Neural progenitor cell (in vitro differentiated cells): ENCODE measurements around the gene FAF1. TPM values are rescaled to one million over a fixed set of nuclear protein-coding genes. Genes with fewer than 3 reads are reported as not detected.

Experiments
- DNase-seq: peaks from one replicate; pipeline ENCODE4 v3.0.0-alpha.2; 2016; ENCODE audit warnings: low spot score
- H2AFZ ChIP-seq: fragments of 200-600 bp; sonication (generic); replicated peaks from 2 replicates; pipeline ENCODE4 v1.6.1; 2016; ENCODE audit warnings: antibody characterized with exemption
- H3F3A ChIP-seq: fragments of 200-600 bp; sonication (generic); 2 replicates; pipeline ENCODE4 v1.6.1; 2016; ENCODE audit warnings: antibody characterized with exemption, low read depth
- H3K27ac ChIP-seq: fragments of 200-600 bp; sonication (generic); 2 replicates; pipeline ENCODE4 v1.5.1; 2016; ENCODE audit warnings: mild to moderate bottlenecking
- H3K27me3 ChIP-seq: fragments of 200-600 bp; sonication (generic); 2 replicates; pipeline ENCODE4 v1.6.1; 2016; ENCODE audit warnings: mild to moderate bottlenecking, moderate library complexity
- H3K36me3 ChIP-seq: fragments of 200-600 bp; sonication (generic); 2 replicates; pipeline ENCODE4 v1.5.1; 2016
- H3K4me1 ChIP-seq: fragments of 200-600 bp; sonication (generic); 2 replicates; pipeline ENCODE4 v1.6.1; 2016; ENCODE audit warnings: mixed run types
- H3K4me2 ChIP-seq: fragments of 200-600 bp; sonication (generic); 2 replicates; pipeline ENCODE4 v1.6.1; 2016
- H3K4me3 ChIP-seq: fragments of 200-600 bp; sonication (generic); 2 replicates; pipeline ENCODE4 v1.5.1; 2016
- H3K79me2 ChIP-seq: fragments of 200-600 bp; sonication (generic); 2 replicates; pipeline ENCODE4 v1.6.1; 2016; ENCODE audit warnings: low read depth
- H3K9ac ChIP-seq: fragments of 200-600 bp; sonication (generic); 2 replicates; pipeline ENCODE4 v1.6.1; 2016
- H3K9me3 ChIP-seq: fragments of 200-600 bp; sonication (generic); 2 replicates; pipeline ENCODE4 v1.5.1; 2016; ENCODE audit warnings: low read depth
- H4K20me1 ChIP-seq: fragments of 200-600 bp; sonication (generic); 2 replicates; pipeline ENCODE4 v1.6.1; 2016; ENCODE audit warnings: low read depth
- H3K27ac Mint-ChIP-seq: 3 replicates; pipeline ENCODE4 v1.8.0; 2021; ENCODE audit warnings: mixed read lengths
- H3K27me3 Mint-ChIP-seq: 2 replicates; pipeline ENCODE4 v1.8.0; 2022; ENCODE audit warnings: low read depth, mild to moderate bottlenecking, inconsistent platforms, moderate library complexity, mixed read lengths; ENCODE audit not compliant: insufficient read depth
- H3K36me3 Mint-ChIP-seq: 3 replicates; pipeline ENCODE4 v1.8.0; 2021; ENCODE audit warnings: mixed read lengths
- H3K4me1 Mint-ChIP-seq: 3 replicates; pipeline ENCODE4 v1.8.0; 2021; ENCODE audit warnings: mixed read lengths
- H3K4me3 Mint-ChIP-seq: 3 replicates; pipeline ENCODE4 v1.8.0; 2021; ENCODE audit warnings: mild to moderate bottlenecking, moderate library complexity, mixed read lengths
- H3K9me3 Mint-ChIP-seq: 3 replicates; pipeline ENCODE4 v1.8.0; 2020; ENCODE audit warnings: mixed read lengths
- EZH2 ChIP-seq: fragments of 200-600 bp; sonication (generic); IDR thresholded peaks from 2 replicates; pipeline ENCODE4 v1.6.1; 2017; ENCODE audit warnings: antibody characterized with exemption, mild to moderate bottlenecking, moderate library complexity
- EZH2phosphoT487 ChIP-seq: fragments of 200-600 bp; sonication (generic); IDR thresholded peaks from 2 replicates; pipeline ENCODE4 v1.6.1; 2017; ENCODE audit warnings: antibody characterized with exemption
- total RNA-seq: library from RNA; depleted of rRNA; stranded (reverse); fragments of >200 nt; gene quantifications from 2 replicates; pipeline ENCODE4 v1.2.3, GENCODE V29; 2015; ENCODE audit warnings: low replicate concordance
- TF ChIP-seq, protein P1 (sequence below): fragments of 200-600 bp; sonication (generic); IDR thresholded peaks from 2 replicates; pipeline ENCODE4 v1.5.1; 2017; ENCODE audit warnings: antibody characterized with exemption, mild to moderate bottlenecking

FAF1 gene
- total RNA-seq, 1 donor from 2014 or later: 103 TPM

DNA sequence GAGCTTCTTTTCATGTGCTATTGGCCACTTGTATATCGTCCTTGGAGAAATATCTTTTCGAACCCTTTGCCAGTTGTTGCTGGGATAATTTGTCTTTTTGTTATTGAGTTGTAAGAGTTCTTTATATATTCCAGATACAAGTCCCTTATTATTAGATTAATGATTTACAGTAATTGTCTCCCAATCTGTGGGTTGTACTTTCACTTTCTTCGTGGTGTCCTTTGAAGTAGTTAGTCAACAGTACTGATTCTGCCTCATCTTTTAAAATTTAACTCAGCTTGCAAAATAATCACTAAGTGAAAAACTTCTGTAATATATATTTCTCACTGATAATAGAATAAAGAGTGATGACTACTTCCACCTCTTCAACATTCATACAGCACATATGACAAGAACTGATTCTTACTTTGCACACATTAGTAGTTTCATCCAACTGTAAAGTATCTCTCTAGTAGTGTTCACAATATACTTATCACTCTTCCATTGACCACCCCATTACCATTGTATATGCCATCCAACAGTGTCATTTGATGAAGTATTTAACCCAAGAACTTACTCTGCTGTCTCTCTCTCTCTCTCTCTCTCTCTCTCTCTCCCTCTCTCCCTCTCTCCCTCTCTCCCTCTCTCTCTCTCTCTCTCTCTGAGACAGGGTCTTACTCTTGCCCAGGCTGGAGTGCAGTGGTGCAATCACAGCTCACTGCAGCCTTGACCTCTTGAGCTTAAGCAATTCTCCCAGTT, 432.6 kb downstream of the FAF1 start:
- Mint-ChIP-seq H3K36me3 (peaks cover 9% of the 10 kb centered on the region), H3K27ac (no peak overlapping the region), H3K4me1 (no peaks in the 10 kb centered on the region), H3K9me3 (no peaks in the 10 kb centered on the region), H3K4me3 (no peak overlapping the region), H3K27me3 (no peaks in the 10 kb centered on the region)
- Histone ChIP-seq H3K4me2 (no peak overlapping the region), H3K9me3 (peaks cover 8% of the 10 kb centered on the region), H3K4me3 (no peak overlapping the region), H3K27ac (no peak overlapping the region), H3K4me1 (peaks cover 17% of the 10 kb centered on the region), H3K36me3 (no peaks in the 10 kb centered on the region), H3K27me3 (no peaks in the 10 kb centered on the region), H3F3A (peaks cover 7% of the 10 kb centered on the region), H3K79me2 (no peaks in the 10 kb centered on the region), H2AFZ (no peak overlapping the region), H3K9ac (no peak overlapping the region), H4K20me1 (no peaks in the 10 kb centered on the region)
- no peak for TF ChIP-seq EZH2phosphoT487
- TF ChIP-seq, protein P1, sequence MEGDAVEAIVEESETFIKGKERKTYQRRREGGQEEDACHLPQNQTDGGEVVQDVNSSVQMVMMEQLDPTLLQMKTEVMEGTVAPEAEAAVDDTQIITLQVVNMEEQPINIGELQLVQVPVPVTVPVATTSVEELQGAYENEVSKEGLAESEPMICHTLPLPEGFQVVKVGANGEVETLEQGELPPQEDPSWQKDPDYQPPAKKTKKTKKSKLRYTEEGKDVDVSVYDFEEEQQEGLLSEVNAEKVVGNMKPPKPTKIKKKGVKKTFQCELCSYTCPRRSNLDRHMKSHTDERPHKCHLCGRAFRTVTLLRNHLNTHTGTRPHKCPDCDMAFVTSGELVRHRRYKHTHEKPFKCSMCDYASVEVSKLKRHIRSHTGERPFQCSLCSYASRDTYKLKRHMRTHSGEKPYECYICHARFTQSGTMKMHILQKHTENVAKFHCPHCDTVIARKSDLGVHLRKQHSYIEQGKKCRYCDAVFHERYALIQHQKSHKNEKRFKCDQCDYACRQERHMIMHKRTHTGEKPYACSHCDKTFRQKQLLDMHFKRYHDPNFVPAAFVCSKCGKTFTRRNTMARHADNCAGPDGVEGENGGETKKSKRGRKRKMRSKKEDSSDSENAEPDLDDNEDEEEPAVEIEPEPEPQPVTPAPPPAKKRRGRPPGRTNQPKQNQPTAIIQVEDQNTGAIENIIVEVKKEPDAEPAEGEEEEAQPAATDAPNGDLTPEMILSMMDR: no peak
- no peak for DNase-seq

DNA sequence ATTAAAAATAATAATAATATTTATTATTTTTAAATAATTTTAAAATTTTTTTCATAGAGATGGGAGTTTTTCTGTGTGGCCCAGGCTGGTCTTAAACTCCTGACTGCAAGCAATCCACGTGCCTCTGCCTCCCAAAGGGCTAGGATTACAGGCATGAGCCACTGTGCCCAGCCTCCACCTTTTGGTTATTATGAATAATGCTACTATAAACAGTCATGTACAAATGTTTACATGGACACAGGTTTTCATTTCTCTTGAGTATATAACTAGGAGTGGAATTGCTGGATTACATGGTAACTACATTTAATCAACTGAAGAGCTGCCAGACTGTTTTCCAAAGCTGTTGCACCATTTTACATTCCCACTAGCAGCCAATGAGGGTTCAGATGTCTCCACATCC, 433.6 kb downstream of the FAF1 start:
- peaks cover 8% of the 10 kb centered on the region for H3K9me3 ChIP-seq
- H3K27ac Mint-ChIP-seq: no peak overlapping the region
- no peak overlapping the region for H3K27ac ChIP-seq
- no peak overlapping the region for H2AFZ ChIP-seq
- H3K4me1 Mint-ChIP-seq: no peaks in the 10 kb centered on the region
- no peaks in the 10 kb centered on the region for H3K36me3 ChIP-seq
- no peaks in the 10 kb centered on the region for H3K79me2 ChIP-seq
- no peaks in the 10 kb centered on the region for H4K20me1 ChIP-seq
- TF ChIP-seq EZH2phosphoT487 (no peak), EZH2 (no peak)
- TF ChIP-seq, protein P1: no peak
- H3F3A ChIP-seq: peaks cover 3% of the 10 kb centered on the region
- no peaks in the 10 kb centered on the region for H3K27me3 Mint-ChIP-seq
- H3K4me2 ChIP-seq: no peak overlapping the region
- H3K4me3 ChIP-seq: no peak overlapping the region
- H3K36me3 Mint-ChIP-seq: peaks cover 9% of the 10 kb centered on the region
- no peak for DNase-seq
- no peak overlapping the region for H3K4me3 Mint-ChIP-seq
- no peak overlapping the region for H3K9ac ChIP-seq
- H3K27me3 ChIP-seq: no peaks in the 10 kb centered on the region
- peaks cover 15% of the 10 kb centered on the region for H3K4me1 ChIP-seq
- H3K9me3 Mint-ChIP-seq: no peaks in the 10 kb centered on the region

DNA sequence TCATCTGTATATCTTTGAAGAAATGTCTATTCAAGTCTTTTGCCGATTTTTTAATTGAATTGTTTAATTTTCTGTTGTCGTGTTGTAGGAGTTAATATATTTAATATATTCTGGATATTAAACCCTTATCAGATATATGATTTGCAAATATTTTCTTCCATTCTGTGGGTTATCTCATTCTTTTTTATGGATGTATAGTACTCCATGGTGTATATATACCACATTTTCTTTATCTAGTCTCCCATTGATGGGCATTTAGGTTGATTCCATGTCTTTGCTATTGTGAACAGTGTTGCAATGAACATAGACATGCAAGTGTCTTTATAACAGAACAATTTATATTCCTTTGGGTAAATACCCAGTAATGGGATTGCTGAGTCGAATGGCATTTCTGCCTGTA, 436.5 kb downstream of the FAF1 start:
- Histone ChIP-seq H3K9me3 (peaks cover 8% of the 10 kb centered on the region), H3F3A (no peaks in the 10 kb centered on the region), H3K9ac (no peak overlapping the region), H3K27me3 (no peaks in the 10 kb centered on the region), H3K4me2 (no peak overlapping the region), H4K20me1 (no peaks in the 10 kb centered on the region), H3K79me2 (no peaks in the 10 kb centered on the region), H2AFZ (no peak overlapping the region), H3K4me1 (no peaks in the 10 kb centered on the region), H3K4me3 (no peak overlapping the region), H3K27ac (no peak overlapping the region), H3K36me3 (no peaks in the 10 kb centered on the region)
- H3K27ac Mint-ChIP-seq: no peak overlapping the region
- no peak for DNase-seq
- TF ChIP-seq, protein P1: no peak
- no peak for TF ChIP-seq EZH2
- no peak for TF ChIP-seq EZH2phosphoT487
- no peaks in the 10 kb centered on the region for H3K4me1 Mint-ChIP-seq
- no peaks in the 10 kb centered on the region for H3K27me3 Mint-ChIP-seq
- H3K36me3 Mint-ChIP-seq: peaks cover 9% of the 10 kb centered on the region
- H3K4me3 Mint-ChIP-seq: no peak overlapping the region
- no peaks in the 10 kb centered on the region for H3K9me3 Mint-ChIP-seq
